ENCODE data around the gene PPP1R1A.
A peak's percentile ranks its signal among the peaks of the same experiment; 100 is the strongest.

- no peak for TF ChIP-seq CTCF (conservative IDR thresholded peaks at IDR 0.05; ENCODE audit: low read depth in 2 of 2)
- TF ChIP-seq EZH2 (IDR thresholded peaks at IDR 0.05; ENCODE audit: low read depth, unreplicated experiment) = no peak
- TF ChIP-seq POLR2AphosphoS5 (IDR thresholded peaks at IDR 0.05; ENCODE audit: low read depth) = no peak
- no peak for TF ChIP-seq JUNB (IDR thresholded peaks at IDR 0.05; ENCODE audit: unreplicated experiment)
- TF ChIP-seq REST (IDR thresholded peaks at IDR 0.05; ENCODE audit: unreplicated experiment) = no peak
- TF ChIP-seq EZH2phosphoT487 (IDR thresholded peaks at IDR 0.05; ENCODE audit: unreplicated experiment) = no peak
- peak; percentile 88 for TF ChIP-seq ETS1 (IDR thresholded peaks at IDR 0.05)
- TF ChIP-seq STAT1 (IDR thresholded peaks at IDR 0.05; ENCODE audit: unreplicated experiment) = no peak
- TF ChIP-seq ZNF331 (CRISPR knock-in tag; IDR thresholded peaks at IDR 0.05; ENCODE audit: low read depth) = no peak
- TF ChIP-seq CREB1 (CRISPR knock-in tag; IDR thresholded peaks at IDR 0.05; ENCODE audit: low read depth) = no peak
- TF ChIP-seq ZNF114 (CRISPR knock-in tag; IDR thresholded peaks at IDR 0.05) = no peak
- no peak for TF ChIP-seq ZNF462 (CRISPR knock-in tag; IDR thresholded peaks at IDR 0.05)
Observed at GRCh38 chr12:54585243-54585642, 3.2 kb downstream of the PPP1R1A start.
